NT2/D1 (cell line): ENCODE data around the gene SLC30A2.

ENCODE experiments used
- SUZ12 ChIP-seq: IDR thresholded peaks from 2 replicates; pipeline ENCODE4 v1.6.1; 2011; ENCODE audit not compliant: insufficient read length, insufficient read depth; ENCODE audit errors: extremely low read depth
- YY1 ChIP-seq: IDR thresholded peaks from 2 replicates; pipeline ENCODE4 v1.6.1; 2011; ENCODE audit not compliant: insufficient read length, insufficient read depth

- TF ChIP-seq SUZ12: no peak
- TF ChIP-seq YY1: no peak
Observed at GRCh38 chr1:26020941-26021646, 24.8 kb downstream of the SLC30A2 start.
